GM13976 (cell line): ENCODE results near the gene PDE6C.

ENCODE experiments used
- DNase-seq: peaks from one replicate; pipeline ENCODE4 v3.0.0; 2012; ENCODE audit warnings: low spot score
- CTCF ChIP-seq: IDR thresholded peaks from 2 replicates; pipeline ENCODE4 v1.5.1; 2012; ENCODE audit warnings: borderline replicate concordance, mild to moderate bottlenecking; ENCODE audit not compliant: insufficient read depth; ENCODE audit errors: extremely low read depth, missing control alignments, control extremely low read depth
- in situ Hi-C: fragments of 300-500 bp; cut with MboI; formaldehyde crosslinking; loops from one replicate; pipeline ENCODE4 v1.12.0; 2022; ENCODE audit warnings: low sequenced_read_pairs, mixed read lengths, inconsistent platforms; ENCODE audit not compliant: unreplicated experiment

Gene PDE6C

GRCh38 chr10:93703841-93704240 lies 91.5 kb downstream of the PDE6C start:
- no peak for DNase-seq
- in situ Hi-C loops = no loop called here
- TF ChIP-seq CTCF = no peak

GRCh38 chr10:93704451-93704850 lies 92.1 kb downstream of the PDE6C start:
- no peak for TF ChIP-seq CTCF
- DNase-seq = no peak
- in situ Hi-C loops = no loop called here

GRCh38 chr10:93707623-93708022 lies 95.3 kb downstream of the PDE6C start:
- TF ChIP-seq CTCF = no peak
- DNase-seq = no peak
- in situ Hi-C loops = no loop called here

GRCh38 chr10:93710333-93710909 lies 98.1 kb downstream of the PDE6C start:
- in situ Hi-C loops = no loop called here
- no peak for DNase-seq
- no peak for TF ChIP-seq CTCF

- no peak for DNase-seq
- in situ Hi-C loops = no loop called here
- no peak for TF ChIP-seq CTCF
Observed at GRCh38 chr10:93711891-93712290, 99.6 kb downstream of the PDE6C start.

- no peak for DNase-seq
- no peak for TF ChIP-seq CTCF
- in situ Hi-C loops = no loop called here
Observed at GRCh38 chr10:93712593-93712992, 100.3 kb downstream of the PDE6C start.
